Body of pancreas (tissue), 4 donors: ENCODE results near the gene TMEM263.

ENCODE experiments used
- CTCF ChIP-seq, 7 experiments: fragments of 450-650 bp in 4 of 7; fragments of 200-600 bp in 3 of 7; sonication (generic) in 3 of 7; IDR thresholded peaks; one replicate each; pipeline ENCODE4 v1.5.1; 2016 to 2019; ENCODE audit warnings: antibody characterized with exemption in 7 of 7
- POLR2A ChIP-seq, 3 donors: fragments of 450-650 bp; IDR thresholded peaks; one replicate each; pipeline ENCODE4 v1.6.1; 2016; ENCODE audit warnings: antibody characterized with exemption in 3 of 3, mild to moderate bottlenecking in 2 of 3

DNA sequence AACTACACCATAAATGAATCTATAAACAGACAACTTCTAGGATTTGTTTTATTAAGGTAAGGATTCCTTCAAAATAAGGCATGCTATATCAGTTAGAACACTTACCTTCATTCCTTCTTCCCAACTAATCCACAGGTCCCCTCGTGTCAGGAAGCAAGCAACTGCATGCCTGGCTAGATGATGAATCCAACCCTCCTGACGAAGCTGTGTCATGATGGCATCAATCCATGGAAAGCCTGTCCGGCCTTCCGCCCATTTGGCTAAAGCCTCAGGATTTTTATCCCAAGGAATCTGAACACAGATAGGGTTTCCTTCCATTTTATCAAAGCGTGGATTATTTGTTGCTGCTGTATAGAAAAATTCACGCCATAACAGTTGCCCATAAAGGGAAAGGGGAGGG lies 43.7 kb downstream of the TMEM263 start:
- TF ChIP-seq CTCF (IDR thresholded peaks at IDR 0.05) = no peak
- TF ChIP-seq POLR2A (IDR thresholded peaks at IDR 0.05) = no peak
